GM19463 (cell line): Measurements from ENCODE around the gene DPP6.

ENCODE experiments used
- ATAC-seq: cut with Tn5 transposase; IDR thresholded peaks from one replicate; pipeline ENCODE4 v1.9.1; 2021; ENCODE audit warnings: mild to moderate bottlenecking, moderate library complexity; ENCODE audit not compliant: unreplicated experiment

Gene DPP6

DNA sequence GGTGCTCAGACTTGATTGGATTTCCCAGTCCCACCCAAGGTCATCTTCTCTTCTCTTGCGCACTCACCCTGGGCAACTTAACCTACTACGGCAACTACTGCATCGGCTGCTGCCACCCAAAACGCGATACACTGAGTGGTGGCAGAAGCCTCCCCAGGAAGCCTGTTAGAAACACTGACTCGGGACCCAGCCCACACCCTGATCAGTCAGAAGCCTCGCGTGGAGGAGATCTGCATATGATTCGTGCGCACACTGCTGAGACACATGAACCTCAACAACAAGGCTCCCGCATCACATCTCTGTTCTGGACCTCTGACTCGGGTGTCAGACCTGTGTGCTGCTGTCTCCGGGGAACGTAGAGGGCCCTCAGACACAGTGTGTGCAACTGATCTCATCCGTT lies 531.3 kb downstream of the DPP6 start:
- ATAC-seq, result no peak

DNA sequence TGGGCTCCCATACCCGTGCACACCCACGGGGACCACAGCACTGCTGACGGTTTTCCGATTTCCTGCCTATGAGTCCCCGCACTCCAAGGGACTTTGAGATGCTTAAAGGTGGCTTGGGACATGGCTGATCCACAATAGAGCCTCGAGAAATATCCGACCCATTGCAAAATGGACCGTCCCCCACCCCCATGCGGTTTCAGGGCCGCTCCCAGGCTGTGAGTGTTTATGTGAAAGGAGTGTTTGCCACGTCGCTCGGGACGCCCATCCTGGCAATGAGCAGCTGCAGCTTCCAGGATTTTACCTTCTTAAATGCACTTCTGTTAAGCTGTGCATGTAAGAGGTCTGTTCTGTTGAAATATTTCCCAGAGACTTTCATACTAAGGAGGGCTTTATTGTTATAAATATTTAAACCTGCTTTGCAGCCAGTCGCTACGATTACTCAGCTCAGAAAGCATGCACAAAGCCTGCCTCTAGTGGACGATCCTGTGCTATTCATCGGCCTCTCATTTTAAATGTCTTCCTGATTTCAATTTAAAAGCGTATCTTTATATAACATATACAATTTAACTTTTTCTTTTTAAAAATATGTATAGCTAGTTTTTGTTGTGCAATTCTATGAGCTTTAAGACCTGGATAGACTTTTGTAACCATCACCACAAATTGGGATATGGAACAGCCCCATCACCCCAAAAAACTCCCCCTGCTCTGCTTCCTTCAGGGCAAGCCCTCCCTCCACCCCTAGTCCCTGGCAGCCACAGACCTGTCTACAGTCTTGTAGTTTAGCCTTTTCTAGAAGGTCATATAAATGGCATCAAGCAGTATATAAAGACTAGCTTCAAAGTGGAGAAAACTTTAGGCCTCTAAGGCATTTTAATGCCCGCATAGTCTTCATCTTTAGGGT lies 532.4 kb downstream of the DPP6 start:
- no peak for ATAC-seq

DNA sequence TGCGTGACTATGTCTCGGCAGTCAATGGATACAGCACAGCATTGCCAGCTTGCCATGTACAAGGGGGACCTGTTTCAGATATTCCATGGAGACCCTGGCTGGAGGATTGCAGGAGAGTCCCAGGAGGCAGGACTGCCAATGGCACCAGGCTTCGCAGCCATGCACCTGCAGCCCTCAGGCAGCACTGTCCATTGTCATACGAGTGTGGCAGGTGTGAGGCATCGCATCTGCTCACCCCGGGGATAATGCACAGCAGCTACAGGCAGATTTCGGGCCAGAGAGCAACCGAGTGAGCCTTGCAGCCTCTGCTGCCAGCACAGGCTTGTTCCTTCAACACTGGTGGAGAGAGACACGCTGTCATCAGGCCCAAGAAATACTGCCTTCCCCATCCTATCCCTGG lies 535.6 kb downstream of the DPP6 start:
- ATAC-seq, result no peak

DNA sequence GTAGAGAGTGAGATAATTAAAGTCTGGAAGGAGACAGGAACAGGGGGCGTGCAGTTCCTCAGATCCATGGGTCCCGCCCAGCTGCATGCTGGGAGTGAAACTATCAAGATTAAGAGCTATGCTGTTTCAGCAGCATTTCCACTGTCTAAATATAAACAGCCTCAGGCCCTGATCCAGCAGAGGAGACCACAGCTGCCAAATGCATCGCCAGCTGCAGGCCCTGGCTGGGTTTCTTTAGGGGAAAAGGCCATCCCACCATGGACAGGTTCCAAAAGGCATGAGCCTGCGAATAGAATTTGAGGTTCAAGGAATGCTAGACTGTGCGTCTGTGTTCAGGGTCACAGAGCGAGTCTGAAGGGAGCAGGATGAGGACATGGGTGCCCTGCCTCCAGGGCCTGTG lies 539.3 kb downstream of the DPP6 start:
- no peak for ATAC-seq

DNA sequence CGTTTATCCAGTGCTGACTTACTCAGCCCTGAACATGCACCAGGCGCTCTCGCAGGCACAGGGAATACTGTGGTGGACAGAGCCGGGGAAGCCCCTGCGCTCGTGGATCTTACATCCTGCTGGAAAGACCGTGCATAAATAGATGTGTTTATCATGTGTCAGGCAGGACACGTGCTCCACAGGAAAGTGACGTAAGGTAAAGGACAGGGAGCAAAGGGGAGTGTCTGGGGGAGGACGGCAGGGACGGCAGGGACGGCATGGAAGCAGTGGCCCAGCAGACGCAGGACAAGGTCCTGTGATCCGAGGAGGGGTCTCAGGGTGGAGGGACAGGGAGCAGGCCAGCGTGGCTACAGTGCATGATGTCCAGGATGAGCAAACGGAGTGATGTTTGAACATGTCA lies 540.2 kb downstream of the DPP6 start:
- ATAC-seq, result no peak

DNA sequence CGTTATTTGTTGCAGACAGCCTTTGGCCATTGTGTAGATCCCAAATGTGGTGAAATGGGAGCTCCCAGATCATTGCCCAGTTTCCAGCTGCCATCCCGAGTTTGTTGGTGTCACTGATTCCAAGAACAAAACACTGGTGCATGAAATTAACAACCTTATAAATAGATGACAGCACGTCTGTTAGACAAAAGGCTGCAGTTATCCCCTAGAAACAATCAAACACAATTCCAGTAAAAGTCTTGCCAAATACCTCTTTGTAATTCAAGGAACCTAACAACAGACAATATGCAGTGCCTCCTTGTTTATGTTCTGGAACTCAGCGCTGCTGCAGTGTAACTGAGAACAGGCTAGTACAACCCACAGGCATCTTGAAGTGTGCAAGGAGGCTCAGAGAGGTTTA lies 546.2 kb downstream of the DPP6 start:
- ATAC-seq, result no peak

DNA sequence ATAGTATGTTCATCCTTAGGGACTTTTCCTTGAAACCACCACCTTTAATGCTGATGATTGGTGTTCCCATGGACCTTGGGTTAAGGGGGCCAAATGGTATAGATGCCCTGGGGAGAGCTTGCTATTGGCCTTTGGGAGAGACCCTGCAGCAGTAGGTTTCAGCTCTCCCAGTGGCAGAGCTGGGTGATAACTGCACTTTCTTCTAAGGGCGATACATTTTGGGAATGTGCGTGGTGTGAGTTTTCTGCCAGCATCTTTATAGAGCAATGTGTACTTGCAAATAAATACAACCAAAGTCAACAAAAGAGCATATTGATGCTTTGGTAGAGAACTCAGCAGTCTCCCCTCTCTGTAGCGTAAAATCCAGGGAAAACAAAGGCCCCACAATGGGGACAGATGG lies 546.7 kb downstream of the DPP6 start:
- ATAC-seq, result no peak

DNA sequence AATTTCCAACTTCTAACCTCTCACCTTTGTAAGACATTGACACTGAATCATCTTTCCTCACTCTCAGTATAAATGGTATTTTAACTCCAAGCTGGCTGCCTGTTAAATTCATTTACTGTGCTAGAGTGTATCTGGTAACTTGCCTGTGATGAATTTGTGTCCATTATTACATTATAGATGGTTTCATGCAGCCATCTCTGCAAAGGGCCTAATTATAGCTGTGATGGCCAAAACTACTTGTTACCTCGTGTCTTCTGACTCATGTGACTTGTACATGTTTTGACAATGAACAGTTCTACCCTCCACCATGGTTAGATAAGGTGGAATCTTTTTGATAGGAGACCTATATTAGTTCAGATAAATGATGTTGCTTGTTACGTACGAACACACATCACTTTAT lies 558.7 kb downstream of the DPP6 start:
- ATAC-seq, result no peak

DNA sequence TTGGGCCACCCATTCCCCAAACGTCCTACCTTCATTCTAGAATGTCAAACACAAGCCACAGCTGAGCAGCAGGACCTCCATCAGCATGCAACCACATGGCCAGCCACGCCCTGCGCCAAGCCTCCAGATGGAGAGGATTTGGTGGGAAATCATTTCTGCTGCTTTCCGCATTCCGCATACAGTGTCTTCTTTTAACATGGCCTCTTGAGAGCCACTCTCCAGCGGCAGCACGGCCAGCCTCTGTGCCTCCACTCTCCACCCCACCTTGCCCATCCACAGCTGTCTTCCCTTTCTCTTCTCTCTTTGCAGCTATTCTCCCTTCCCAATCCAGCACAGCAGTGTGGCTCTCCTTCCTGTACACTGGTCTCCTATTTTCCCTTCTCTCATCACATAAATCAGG lies 561.6 kb downstream of the DPP6 start:
- ATAC-seq, result no peak

DNA sequence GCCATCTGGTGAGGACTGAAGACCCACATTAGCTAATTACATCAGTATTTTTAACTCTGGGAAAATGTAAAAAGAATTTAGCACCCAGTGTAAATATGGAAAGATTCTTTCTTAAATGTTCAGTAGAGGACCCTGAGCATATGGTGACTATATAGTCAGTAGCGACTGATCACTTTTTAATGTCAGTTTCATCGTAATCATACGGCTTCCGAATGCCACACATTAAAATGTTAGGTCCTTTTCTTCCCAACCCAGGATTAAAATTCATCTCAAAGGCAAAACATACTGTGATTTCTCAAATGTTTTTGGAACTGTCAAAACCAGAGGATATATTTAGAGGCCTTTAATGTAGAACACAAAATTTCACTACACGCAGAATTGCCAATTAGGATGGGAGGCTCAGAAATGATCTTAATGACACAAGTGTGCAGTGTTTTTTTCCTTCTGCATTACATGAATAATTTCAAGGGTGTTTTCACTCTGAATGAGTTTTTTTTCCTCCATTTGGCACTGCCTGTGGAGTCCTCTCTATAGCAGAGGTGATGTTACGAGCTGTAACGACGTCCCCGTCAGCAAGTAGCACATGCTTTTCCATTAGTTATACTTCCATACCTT lies 568.0 kb downstream of the DPP6 start:
- ATAC-seq, result no peak

DNA sequence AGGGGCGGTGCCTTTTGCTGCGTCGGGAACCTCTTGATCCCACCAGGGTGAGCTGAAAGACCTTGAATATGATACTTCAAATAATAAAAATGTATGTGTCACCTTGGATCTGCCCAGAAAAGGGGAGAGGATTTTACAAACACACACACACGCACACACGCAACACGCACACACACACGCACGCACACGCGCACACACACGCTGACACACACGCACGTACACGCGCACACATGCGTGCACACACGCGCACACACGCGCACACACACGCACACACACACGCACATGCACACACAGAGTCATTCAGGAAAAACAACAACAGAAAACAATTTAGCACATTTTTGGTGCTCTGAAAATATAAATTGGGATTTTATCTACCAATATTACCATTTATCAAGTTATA lies 571.2 kb downstream of the DPP6 start:
- ATAC-seq, result no peak

DNA sequence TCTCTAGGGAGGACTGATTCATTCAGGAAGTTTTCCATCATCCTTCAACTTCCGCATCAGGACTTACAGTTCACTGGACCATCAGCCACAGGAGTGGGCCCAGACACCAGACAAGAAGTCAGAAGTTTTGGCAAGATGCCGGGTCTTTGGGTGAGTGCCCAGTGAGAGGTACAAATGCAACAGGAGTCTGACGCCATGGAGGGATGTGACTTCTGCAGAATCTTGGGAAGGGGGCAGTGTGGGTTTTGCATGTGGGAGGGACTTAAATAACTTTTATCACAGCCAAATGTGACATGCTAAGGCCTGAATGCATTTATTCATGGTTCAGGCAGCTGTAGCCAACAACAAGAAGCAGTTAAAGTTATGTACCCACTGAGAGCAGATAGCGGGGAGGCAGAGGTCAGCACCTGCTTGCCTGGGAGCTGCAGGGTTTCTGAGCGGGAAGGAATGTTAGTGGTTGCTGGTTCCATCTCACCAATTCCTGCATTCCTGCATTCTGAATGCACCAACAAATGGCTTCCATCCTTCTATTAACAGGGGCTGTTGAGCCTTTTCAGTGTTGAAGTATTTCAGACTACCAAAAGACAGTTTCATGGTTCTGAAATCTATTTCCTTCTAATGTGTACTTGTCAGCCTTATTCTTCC lies 575.6 kb downstream of the DPP6 start:
- ATAC-seq, result no peak

DNA sequence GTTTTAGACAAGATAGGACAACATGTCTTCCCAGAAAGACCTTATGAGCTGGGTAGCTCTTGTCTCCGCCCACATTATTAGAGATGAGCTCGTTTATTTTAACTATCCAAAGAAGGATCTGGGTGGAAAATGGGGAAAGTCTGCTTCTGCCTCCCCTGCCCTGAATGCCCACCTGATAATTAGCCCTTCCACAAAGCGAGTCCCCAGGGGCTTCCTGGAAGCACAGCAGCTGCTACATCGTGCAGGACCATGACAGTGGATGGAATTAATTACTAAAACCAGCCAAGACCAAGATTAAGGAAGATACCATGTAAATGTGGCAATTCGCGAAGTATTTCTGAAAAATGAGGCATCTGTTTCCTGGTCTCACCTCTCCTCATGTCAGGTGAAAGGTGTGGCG lies 576.4 kb downstream of the DPP6 start:
- no peak for ATAC-seq

DNA sequence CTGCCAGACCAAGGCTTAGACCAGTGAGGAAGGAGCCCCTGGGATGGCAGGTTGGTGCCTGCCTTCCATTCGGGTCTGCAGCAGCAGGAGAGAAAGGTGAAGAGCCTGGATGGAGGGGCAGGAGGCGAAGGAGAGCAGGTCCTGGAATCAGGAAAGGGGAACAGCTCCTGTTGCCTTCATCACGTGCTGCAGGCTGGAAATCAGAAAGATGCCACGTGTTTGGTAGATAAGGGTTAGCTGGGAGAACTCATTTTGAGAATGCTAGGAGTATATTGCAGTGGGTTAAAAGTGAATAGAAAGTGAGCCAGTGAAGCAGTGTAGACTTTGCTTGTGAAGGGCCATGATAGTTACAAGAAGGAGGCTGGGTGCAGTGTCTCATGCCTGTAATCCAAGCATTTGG lies 579.0 kb downstream of the DPP6 start:
- ATAC-seq, result no peak

DNA sequence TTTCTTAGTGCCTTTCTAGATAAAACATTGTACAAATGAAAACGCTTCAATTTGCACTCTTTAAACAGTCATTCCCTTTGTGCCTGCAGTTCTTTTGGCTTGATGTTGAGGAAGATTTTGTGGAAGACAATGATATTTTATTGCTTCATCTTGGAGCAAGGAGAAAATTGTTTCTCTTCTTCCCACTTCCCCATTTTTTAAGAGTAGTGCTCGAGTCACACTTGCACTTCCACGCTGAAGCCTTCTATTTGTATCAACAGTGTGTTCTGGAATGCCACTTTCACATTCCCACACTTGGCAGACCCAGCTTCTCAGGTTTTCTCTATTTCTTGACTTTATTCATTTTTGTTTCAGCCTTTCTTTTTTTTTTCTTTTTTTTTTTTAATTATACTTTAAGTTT lies 581.4 kb downstream of the DPP6 start:
- no peak for ATAC-seq

DNA sequence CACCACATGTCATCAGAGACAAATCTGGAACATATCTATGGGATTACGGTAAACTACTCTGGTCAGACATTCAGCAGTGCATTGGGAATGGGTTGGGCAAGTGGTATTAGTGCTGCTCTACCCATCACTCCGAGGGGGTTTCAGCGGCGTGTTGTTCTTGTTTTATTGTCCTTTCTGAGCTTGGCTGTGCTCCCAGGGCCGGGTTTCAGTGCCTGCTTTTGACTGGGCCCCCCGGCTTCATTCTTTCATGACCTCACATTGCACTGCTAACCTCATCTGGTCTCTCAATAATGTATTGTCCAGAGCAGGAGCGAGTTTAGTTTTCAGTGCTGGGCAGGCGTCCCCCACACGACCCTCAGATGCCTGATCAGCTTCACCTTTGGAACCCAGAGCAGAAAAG lies 586.1 kb downstream of the DPP6 start:
- no peak for ATAC-seq

DNA sequence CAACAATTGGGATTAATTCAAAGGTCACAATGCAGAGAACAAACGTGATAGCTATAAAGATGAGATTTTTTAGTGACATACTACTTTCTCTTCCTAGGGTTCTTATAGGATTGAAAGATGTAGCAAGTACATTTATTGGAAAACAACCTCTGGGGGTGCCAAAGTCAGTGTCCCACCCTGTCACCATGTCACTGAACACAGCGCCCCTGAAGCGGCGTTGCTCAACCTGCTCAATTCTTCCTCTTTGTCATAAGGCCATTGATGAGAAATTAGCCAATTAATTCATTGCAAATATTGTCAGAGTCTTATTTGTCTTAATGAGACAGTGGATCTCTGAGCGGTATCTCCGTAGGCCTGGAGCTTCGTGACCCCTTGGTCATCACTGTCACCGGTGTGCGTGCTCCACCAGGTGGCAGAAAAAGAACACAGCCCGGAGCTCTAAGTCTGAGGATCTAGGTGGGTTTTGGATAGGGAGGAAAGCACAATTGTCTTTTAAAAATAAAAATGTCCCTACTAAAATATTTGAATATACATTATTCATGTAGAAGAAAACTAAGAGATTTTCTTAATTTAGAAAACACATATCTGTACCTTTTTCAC lies 588.2 kb downstream of the DPP6 start:
- ATAC-seq, result no peak

DNA sequence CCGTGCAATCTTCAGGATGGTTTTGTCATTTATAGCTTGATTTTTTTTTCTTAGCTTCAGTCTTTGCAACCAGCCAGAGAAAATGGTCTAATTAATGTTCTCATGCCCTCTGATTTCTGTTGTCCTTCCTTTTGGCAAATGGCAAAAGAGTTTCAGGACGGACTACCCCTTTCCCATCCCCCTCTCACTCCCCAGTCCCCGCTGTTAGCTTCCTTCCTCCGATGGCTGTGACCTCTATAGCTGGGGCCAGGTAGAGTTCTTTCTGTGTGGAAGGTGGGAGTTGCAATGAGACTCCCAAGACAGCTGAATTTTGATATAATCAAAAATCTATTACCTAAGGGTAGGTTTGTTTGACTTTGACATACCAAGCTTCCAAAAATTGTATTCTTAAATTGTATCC lies 588.7 kb downstream of the DPP6 start:
- ATAC-seq, result no peak

DNA sequence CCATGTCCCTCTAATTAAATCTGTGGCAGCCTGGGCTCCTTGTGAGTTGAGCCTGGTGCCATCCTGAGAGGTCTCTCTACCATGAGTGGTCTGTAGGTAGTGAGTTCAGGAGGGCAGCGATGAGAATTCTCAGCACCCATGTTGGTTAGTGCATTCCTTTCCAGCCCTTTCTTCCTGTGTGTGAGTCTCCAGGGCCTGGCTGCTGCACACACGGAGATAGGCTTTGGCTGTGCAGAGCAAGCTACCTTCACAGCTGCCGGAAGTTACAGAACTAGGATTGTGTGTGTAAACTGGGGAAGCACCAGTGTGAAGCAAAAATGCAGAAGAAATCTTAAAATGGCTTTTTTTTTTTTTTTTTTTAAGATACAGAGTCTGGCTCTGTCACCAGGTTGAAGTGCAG lies 592.2 kb downstream of the DPP6 start:
- ATAC-seq, result no peak

DNA sequence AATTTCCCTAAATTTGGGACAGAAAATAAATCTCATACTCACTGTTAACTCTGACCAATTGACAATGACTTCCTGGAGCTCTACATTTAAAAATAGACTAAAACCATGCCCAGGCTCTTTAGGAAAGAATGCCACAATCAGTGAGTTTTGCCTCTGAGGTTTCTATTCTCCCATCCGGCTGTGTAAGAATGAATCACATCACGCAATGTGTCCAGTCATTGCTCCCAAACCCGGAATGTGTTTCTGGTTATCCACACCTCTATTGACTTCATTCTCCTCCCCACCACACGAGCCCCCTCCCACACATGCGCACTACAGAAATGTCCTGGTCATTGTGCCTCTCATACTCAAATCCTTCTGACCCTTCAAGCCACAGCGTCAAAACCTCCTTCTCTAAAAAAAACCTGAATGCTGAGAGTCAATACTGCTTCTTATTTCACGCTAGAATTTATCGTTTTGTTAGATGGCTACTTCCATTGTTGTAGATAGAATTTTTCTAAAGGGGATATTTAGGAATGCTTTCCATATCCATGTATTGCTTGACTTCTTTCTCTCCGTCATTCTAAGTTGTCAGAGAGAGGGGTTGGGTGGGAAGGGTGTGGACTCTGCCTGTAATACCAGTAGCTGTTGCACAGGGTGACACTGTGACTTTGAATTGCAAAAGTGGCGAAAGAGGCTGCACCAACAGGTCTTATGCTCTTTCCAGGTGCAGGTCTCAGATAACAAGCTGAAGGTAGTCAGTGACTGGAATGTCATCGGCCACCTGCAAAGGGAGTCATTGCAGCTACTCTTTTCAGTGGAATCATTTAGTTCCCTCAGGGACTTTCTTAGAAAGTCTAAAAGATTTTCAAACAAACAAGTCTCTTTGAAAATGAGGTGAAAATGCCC lies 594.2 kb downstream of the DPP6 start:
- no peak for ATAC-seq

DNA sequence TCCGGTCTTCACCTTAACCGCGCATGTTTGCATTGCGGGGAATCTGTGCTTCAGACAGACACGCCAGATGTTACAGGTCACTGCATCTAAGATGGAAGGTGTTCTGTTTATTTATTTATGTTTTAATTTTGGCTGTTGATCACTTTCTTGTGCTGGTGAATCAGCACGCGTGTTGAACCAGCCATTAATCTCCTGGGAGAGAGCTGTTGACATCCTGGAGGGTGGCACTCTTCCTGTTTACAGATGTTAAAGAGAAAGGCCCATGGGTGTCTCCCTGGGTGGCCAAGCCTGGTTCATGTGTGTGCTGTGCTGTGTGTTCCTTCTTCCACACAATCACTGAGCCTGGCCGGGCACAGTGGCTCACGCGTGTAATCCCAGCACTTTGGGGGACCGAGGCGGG lies 595.4 kb downstream of the DPP6 start:
- no peak for ATAC-seq
